Measurements from ENCODE around the gene KRT85. TPM values are rescaled to one million over a fixed set of nuclear protein-coding genes. Genes with fewer than 3 reads are reported as not detected.

Gene KRT85
- polyA plus RNA-seq, 1 donor (not counting 4 experiments of a cell fraction or from before 2014, with no cell fraction given): not detected

- no peak overlapping the region for H2AFZ ChIP-seq (ENCODE audit: control insufficient read depth, low read length)
- no peak overlapping the region for H3K4me2 ChIP-seq (ENCODE audit: control insufficient read depth, extremely low read depth, insufficient read depth, low read depth, low read length)
- H3K9ac ChIP-seq (ENCODE audit: control insufficient read depth, extremely low read depth, insufficient read depth, low read length): no peak overlapping the region
- no peak for TF ChIP-seq CTCF (optimal IDR thresholded peaks at IDR 0.05 in 1 of 3, IDR thresholded peaks at IDR 0.05 in 1 of 3, conservative IDR thresholded peaks at IDR 0.05 in 1 of 3; ENCODE audit: extremely low read depth in 1 of 3, insufficient read depth in 2 of 3, low read length in 3 of 3)
- TF ChIP-seq EZH2 (IDR thresholded peaks at IDR 0.05; ENCODE audit: low read length): no peak
- H3K79me2 ChIP-seq (ENCODE audit: control insufficient read depth, insufficient read depth, low read length): no peaks in the 10 kb centered on the region
- no peaks in the 10 kb centered on the region for H3K36me3 ChIP-seq (ENCODE audit: control insufficient read depth in 2 of 2, extremely low read depth in 1 of 2, insufficient read depth in 2 of 2, low read length in 2 of 2)
- H3K4me3 ChIP-seq (ENCODE audit: control insufficient read depth in 2 of 3, extremely low read depth in 1 of 3, insufficient read depth in 2 of 3, low read depth in 1 of 3, low read length in 3 of 3): no peak overlapping the region
- peak; percentile 81 for FAIRE-seq
- no peaks in the 10 kb centered on the region for H3K9me3 ChIP-seq (ENCODE audit: control insufficient read depth, low read depth, low read length)
- H3K4me1 ChIP-seq (ENCODE audit: control insufficient read depth, extremely low read depth, insufficient read depth, low read length): peaks cover 12% of the 10 kb centered on the region
- no peak overlapping the region for H3K27ac ChIP-seq (ENCODE audit: control insufficient read depth, insufficient read depth, low read length)
- H3K27me3 ChIP-seq (ENCODE audit: control insufficient read depth, extremely low read depth, insufficient read depth, low read length): no peaks in the 10 kb centered on the region
- dilution Hi-C loops (cut with MboI; ENCODE audit: extremely low pct_ligation_motif_present, low sequenced_read_pairs): no loop called here
- no peaks in the 10 kb centered on the region for H3K9me1 ChIP-seq (ENCODE audit: control insufficient read depth, extremely low read depth, insufficient read depth, low read length)
- H4K20me1 ChIP-seq (ENCODE audit: control insufficient read depth, extremely low read depth, insufficient read depth, low read length): no peaks in the 10 kb centered on the region
- no peak for DNase-seq (ENCODE audit: low read depth, low spot score)
These were observed 30.2 kb downstream of the KRT85 start for GRCh38 chr12:52337054-52337453.

- H4K20me1 ChIP-seq (ENCODE audit: control insufficient read depth, extremely low read depth, insufficient read depth, low read length): no peaks in the 10 kb centered on the region
- no peak for TF ChIP-seq EZH2 (IDR thresholded peaks at IDR 0.05; ENCODE audit: low read length)
- no peak for TF ChIP-seq CTCF (optimal IDR thresholded peaks at IDR 0.05 in 1 of 3, IDR thresholded peaks at IDR 0.05 in 1 of 3, conservative IDR thresholded peaks at IDR 0.05 in 1 of 3; ENCODE audit: extremely low read depth in 1 of 3, insufficient read depth in 2 of 3, low read length in 3 of 3)
- no peak overlapping the region for H3K9ac ChIP-seq (ENCODE audit: control insufficient read depth, extremely low read depth, insufficient read depth, low read length)
- no peak for FAIRE-seq
- dilution Hi-C loops (cut with MboI; ENCODE audit: extremely low pct_ligation_motif_present, low sequenced_read_pairs): no loop called here
- DNase-seq (ENCODE audit: low read depth, low spot score): no peak
- no peaks in the 10 kb centered on the region for H3K79me2 ChIP-seq (ENCODE audit: control insufficient read depth, insufficient read depth, low read length)
- H3K4me1 ChIP-seq (ENCODE audit: control insufficient read depth, extremely low read depth, insufficient read depth, low read length): peaks cover 12% of the 10 kb centered on the region
- H3K36me3 ChIP-seq (ENCODE audit: control insufficient read depth in 2 of 2, extremely low read depth in 1 of 2, insufficient read depth in 2 of 2, low read length in 2 of 2): no peaks in the 10 kb centered on the region
- H3K9me3 ChIP-seq (ENCODE audit: control insufficient read depth, low read depth, low read length): no peaks in the 10 kb centered on the region
- H3K27me3 ChIP-seq (ENCODE audit: control insufficient read depth, extremely low read depth, insufficient read depth, low read length): no peaks in the 10 kb centered on the region
- H3K9me1 ChIP-seq (ENCODE audit: control insufficient read depth, extremely low read depth, insufficient read depth, low read length): no peaks in the 10 kb centered on the region
- no peak overlapping the region for H3K4me3 ChIP-seq (ENCODE audit: control insufficient read depth in 2 of 3, extremely low read depth in 1 of 3, insufficient read depth in 2 of 3, low read depth in 1 of 3, low read length in 3 of 3)
- no peak overlapping the region for H3K27ac ChIP-seq (ENCODE audit: control insufficient read depth, insufficient read depth, low read length)
- H3K4me2 ChIP-seq (ENCODE audit: control insufficient read depth, extremely low read depth, insufficient read depth, low read depth, low read length): no peak overlapping the region
- H2AFZ ChIP-seq (ENCODE audit: control insufficient read depth, low read length): no peak overlapping the region
These were observed 30.6 kb downstream of the KRT85 start for GRCh38 chr12:52336641-52337040.

All from keratinocyte (primary cell).